Gastroesophageal sphincter (tissue), 3 donors: ENCODE results near the gene SLC38A5.

Source experiments
- CTCF ChIP-seq, 4 experiments: fragments of 200-600 bp in 2 of 4; fragments of 450-650 bp in 2 of 4; sonication (generic) in 1 of 4; IDR thresholded peaks; one replicate each; pipeline ENCODE4 v1.5.1; 2017 to 2019; ENCODE audit warnings: antibody characterized with exemption in 4 of 4, mild to moderate bottlenecking in 2 of 4, moderate library complexity in 2 of 4
- EP300 ChIP-seq: sonication (generic); formaldehyde crosslinking; IDR thresholded peaks from one replicate; pipeline ENCODE4 v1.6.1; 2017; ENCODE audit warnings: antibody characterized with exemption, mild to moderate bottlenecking
- POLR2A ChIP-seq, 2 donors: fragments of 450-650 bp; IDR thresholded peaks; one replicate each; pipeline ENCODE4 v1.6.1; 2017; ENCODE audit warnings: antibody characterized with exemption in 2 of 2, mild to moderate bottlenecking in 2 of 2, moderate library complexity in 1 of 2
- POLR2AphosphoS5 ChIP-seq: sonication (generic); formaldehyde crosslinking; IDR thresholded peaks from one replicate; pipeline ENCODE4 v1.6.1; 2017; ENCODE audit warnings: antibody characterized with exemption

GRCh38 chrX:48509245-48509590 lies 39.2 kb upstream of the SLC38A5 start:
- TF ChIP-seq EP300 = no peak
- no peak for TF ChIP-seq CTCF (IDR thresholded peaks at IDR 0.05)
- TF ChIP-seq POLR2A (IDR thresholded peaks at IDR 0.05) = no peak
- TF ChIP-seq POLR2AphosphoS5 = no peak
